Posterior vena cava (tissue), 2 donors: ENCODE results near the gene RHOB. TPM values are rescaled to one million over a fixed set of nuclear protein-coding genes. Genes with fewer than 3 reads are reported as not detected.
A peak's percentile ranks its signal among the peaks of the same experiment; 100 is the strongest.
"Not testable (repeated sequence)": the region's sequence is repeated elsewhere in the genome, so short reads cannot be mapped to it uniquely, and the experiment has no call there.

ENCODE experiments used
- DNase-seq: peaks from one replicate; pipeline ENCODE4 v3.0.0-alpha.2; 2020; ENCODE audit warnings: low spot score
- intact Hi-C, 2 donors: fragments of 100-400 bp; cut with DNase I; formaldehyde crosslinking; loops; one replicate each; pipeline versions ENCODE4 v1.14.1 to v1.14.2; 2022 to 2023
- total RNA-seq, 2 donors: library from RNA; stranded (reverse); fragmentation: NEBNext Ultra II Directional; extraction: Animal tissue kit (Norgen Biotek cat#: 25700); gene quantifications; one replicate each; pipeline ENCODE4 v1.2.1, GENCODE V29; 2021
- donor health status: DM: yes; HTN: yes; CAD: no.
- donor health status: DM: yes; HTN: yes; CAD: no.

RHOB gene
- total RNA-seq, 2 donors from 2014 or later: 742 to 1,258 TPM

DNA sequence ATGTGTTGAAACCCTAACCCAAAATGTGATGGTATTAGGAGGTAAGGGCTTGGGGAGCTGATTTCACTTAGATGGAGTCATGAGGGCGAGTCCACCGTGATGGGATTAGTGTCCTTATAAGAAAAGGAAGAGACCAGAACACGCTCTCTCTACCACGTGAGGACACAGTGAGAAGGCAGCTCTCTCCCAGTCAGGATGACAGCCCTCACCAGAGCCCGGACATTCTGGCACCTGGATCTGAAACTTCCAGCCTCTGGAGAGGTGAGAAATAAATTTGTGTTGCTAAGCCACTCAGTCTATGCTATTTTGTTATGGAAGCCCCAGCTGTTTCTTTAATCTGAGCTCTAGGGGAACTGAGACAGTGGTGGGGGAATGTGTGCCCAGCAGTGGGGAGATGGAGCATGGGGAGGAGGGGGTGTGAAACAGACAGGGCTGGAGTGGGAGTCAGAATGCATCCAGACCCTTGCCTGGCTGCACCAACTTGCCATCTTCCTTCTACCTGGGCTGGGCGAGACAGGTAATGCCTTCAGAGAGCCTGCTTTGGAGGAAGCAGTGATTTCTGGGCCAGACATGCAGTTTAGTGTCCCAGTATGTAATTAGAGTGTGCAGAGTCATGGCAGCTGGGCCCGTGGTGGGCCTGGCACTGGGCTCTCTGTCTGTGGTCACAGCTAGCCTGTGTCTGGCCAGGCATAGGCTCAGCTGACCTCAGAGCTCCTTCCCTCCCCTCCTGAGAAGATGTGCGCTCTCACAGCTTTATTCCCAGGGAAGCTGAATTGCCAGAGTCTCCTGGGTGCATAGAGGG, 38.1 kb downstream of the RHOB start:
- intact Hi-C loops: no loop called here
- no peak for DNase-seq

DNA sequence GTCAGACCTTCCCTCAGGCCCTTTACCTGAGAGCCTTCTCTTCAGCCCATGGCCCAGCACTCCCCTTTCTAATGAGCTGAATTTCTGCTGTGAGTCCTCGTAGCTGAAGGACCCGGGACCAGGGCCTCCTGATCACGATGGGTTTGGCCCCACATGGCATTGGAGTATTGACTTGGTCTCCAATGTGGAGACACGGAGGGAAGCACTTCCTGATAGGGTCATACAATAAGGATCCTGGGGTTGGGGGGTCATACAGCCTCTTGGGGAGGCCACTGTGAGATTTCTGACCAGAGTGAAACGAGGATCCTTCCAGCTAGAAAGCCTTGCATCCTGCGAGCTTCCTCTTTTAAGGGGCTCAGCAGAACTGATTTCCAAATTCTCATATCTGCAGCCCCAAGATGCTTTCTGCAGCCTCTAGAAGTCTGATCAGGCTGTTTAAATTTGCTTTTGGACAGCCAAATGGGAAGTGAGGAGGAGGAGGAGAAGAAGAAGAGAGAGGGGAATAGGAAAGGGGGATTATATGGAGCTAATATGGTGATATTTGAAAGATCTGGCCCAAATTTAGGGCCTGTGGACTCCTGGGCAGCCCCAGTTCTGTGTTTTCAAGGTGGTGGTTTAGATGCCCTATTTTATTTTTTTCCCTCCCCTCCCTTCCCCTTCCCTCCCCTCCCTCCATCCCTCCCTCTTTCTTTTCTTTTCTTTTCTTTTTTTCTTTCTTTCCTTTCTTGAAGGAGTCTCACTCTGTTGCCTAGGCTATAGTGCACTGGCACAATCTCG, 38.9 kb downstream of the RHOB start:
- no peak for DNase-seq
- intact Hi-C loops: no loop called here

GRCh38 chr2:20486571-20486970, 39.7 kb downstream of the RHOB start:
- no peak for DNase-seq
- intact Hi-C loops: no loop called here

- DNase-seq: no peak
- intact Hi-C loops: no loop called here
These were observed 40.1 kb downstream of the RHOB start for GRCh38 chr2:20487030-20487391.

GRCh38 chr2:20487392-20488174, 40.7 kb downstream of the RHOB start:
- intact Hi-C loops: no loop called here
- no peak for DNase-seq

GRCh38 chr2:20488201-20488641, 41.3 kb downstream of the RHOB start:
- intact Hi-C loops: no loop called here
- peak; percentile 80 for DNase-seq

GRCh38 chr2:20488782-20489181, 41.9 kb downstream of the RHOB start:
- intact Hi-C loops: no loop called here
- peak; percentile 60 for DNase-seq

DNA sequence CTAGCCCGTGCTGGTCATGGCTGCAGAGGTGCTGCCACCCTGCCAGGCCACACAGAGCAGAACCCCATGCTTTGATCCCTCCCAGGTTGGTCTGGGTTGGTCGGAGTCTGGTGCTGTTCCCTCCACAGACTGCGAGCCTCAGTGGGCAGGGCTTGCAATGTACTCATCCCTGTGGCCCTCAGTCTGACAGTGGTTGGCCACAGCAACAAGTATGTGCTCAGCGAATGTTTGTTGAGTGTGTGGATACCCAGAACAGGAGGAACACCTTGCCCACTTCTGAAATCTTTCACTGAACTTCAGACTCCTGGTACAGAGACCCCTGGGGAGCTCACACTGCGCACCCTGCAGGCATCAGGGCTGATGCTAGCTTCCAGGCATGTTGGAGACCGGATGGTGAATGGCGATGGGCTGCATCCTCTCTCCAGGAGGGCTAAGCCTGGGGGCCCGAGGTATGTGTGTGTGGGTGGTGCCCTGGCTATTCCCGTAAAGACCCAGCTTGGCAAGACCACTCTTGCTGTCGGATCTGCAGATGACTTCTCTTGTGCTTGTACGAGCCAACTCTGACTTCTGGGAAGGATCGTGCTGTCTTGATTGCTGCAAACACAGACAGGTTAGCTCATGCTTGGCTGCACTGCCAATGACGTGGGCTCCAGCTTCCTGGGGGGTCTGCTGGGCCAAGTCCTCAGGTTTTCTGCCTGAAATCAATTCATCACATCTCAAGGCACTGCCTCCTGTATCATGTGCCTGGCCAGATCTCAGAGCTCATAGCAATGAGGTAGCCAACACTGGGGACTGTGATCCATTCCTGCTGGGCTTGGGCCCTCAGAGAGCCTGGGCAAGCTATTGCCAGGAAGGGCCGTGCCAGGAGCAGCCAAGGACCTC, 43.7 kb downstream of the RHOB start:
- DNase-seq: peak; percentile 93
- intact Hi-C loops: no loop called here

DNA sequence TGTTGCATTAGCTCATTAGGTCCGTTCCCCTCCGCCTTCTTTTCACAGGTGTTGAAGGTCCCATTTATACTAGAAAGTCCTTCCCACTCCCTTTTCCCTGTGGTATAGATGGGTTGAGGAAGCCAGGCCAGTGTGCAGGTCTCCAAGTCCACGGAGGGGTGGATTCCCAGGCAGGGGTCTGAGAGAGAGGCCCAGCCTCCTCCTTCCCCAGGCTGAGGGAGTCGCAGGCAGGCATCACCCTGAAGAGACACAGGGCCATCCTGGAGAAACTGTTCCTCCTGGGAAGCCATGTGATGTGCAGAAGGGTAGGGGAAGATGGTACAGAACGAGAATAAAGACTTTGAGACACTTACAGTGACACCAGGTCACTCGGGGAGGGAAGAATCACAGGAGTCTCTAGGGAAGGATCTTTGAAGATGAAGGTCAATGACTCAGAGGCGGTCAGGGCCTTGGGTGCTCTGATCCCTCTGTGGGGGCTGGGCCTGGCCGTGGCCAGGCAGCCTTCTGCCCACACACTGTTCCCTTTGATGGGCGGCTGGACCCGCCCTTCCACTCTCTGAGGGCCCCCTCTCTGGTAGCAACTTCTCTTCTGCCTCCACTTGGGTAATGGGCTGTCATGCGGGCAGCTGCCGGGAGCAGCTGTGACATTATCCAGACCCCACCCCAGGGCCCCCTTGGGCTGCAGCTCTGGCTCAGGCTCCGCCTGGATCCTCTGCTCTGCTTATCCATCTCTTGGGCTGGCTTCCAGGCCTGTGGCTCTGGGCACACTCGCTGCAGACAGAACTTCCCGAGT, 45.1 kb downstream of the RHOB start:
- intact Hi-C loops: no loop called here
- peak; percentile 77 for DNase-seq

DNA sequence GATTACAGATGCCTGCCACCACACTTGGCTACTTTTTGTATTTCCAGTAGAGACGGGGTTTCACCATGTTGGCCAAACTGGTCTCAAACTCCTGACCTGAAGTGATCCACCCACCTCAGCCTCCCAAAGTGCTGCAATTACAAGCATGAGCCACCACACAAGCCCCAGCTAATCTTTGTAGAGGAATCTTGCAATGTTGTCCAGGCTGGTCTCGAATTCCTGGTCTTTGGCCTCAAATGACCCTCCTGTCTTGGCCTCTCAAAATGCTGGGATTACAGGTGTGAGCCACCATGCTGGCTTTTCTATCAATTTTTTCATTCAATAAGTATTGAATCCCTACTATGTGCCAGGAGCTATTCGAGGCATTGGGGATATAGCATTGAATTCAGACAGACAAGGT, 46.2 kb downstream of the RHOB start:
- DNase-seq, intact Hi-C loops: not testable (repeated sequence)

DNA sequence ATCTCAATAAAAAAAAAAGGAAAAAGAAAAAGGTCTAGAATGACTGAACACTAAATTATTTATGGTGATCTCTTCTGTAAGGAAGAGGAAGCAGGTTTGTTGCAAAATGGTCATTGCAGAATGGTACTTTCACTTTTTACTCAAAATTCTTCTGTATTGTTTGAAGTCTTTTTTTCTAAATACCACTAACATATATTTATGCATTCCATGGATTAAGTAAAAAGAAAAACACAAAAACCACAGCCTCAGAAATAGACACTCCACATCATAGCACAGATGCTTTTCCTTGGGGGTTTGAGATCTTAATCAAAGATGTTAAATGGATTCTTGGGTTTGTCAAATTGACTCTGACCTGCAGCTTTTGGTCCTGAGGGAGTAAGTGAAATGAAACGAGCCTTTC, 47.4 kb downstream of the RHOB start:
- intact Hi-C loops: no loop called here
- no peak for DNase-seq

DNA sequence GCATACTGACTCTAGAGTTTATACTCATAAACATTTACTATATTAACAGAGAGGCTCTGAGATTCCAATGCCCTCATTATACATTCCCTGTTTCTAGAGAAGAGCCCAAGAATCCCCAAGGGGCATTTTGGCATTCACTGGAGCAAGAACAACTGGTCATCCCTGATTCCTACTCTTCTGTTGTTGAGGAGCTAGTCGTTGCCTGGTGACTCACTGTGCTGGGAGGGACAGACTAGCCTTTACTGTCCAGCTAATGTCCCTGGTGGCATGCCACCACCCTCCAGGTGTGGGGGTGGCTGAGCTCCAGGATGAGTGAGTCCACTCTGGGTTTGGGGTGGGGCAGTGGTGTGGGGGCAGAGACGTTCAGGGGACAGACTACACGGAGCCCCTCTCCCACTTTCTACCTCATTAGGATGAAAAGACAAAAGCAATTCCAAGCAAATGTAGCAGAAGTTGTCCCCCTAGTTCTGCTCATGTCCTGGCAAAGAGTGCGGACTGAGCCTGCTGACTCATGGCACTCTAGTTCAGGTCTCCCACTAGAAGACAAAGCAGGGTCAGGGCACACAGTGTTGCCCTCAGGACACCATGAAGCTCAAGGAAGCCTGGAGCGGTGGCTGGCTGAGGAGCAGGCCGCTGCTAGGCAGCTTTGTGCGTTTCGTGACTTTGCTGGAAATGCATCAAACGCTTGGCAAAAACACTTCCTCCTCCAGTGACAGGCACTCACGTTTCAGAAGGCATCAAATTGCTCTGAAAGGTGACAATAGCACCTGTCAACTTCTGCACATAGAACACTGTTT, 49.4 kb downstream of the RHOB start:
- intact Hi-C loops: no loop called here
- DNase-seq: peak; percentile 86

GRCh38 chr2:20496942-20497341, 50.1 kb downstream of the RHOB start:
- no peak for DNase-seq
- intact Hi-C loops: no loop called here

Other genes with a start within 250 kb of the RHOB start
- gene SDC1, start 221.9 kb upstream of the RHOB start, total RNA-seq: 1 to 10 TPM; 1.2 to 3.0 TPM
- gene PUM2, start 96.2 kb upstream of the RHOB start, total RNA-seq: 10 to 100 TPM; 69.2 to 81.8 TPM
- 10 to 100 TPM; 37.1 to 41.8 TPM for gene HS1BP3, start 204.0 kb downstream of the RHOB start, total RNA-seq
- 1 to 10 TPM; 3.6 to 3.8 TPM for gene GDF7, start 220.1 kb downstream of the RHOB start, total RNA-seq